NCI-H226 (cell line): ENCODE measurements around the gene DKKL1.

ENCODE experiments used
- DNase-seq: peaks from one replicate; pipeline ENCODE4 v3.0.0-alpha.2; 2015

Gene DKKL1

DNA sequence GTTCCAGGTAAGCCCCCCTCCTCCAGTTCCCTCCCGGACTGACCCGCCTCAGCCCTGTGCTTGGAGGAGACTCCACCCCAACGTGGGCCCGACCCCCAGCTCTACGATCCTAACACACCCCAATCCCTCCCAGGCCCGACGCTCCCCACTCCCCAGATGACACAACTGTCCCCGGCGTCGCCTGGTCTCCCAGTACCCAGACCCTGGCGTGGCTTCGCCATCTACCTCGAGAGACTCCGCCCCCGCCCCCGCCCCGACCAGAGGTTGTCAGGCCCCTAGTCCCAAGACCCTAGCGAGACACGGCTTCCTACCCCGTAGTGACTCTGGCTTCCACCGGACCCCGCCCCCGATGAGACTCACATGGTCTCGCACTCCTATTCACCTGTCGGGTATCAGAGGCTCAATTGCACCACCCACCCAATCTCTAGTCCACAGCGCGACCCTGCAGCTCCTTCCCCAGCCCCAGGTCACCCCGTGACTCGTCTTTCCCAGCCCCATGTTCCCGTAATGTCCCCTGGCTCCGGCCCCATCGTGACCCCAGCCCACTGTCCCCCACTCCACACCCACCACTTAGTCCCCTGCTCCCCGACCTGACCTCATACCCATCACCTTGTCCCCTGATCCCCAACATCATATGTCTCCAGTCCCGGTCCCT, 25.5 kb upstream of the DKKL1 start:
- DNase-seq, result no peak

DNA sequence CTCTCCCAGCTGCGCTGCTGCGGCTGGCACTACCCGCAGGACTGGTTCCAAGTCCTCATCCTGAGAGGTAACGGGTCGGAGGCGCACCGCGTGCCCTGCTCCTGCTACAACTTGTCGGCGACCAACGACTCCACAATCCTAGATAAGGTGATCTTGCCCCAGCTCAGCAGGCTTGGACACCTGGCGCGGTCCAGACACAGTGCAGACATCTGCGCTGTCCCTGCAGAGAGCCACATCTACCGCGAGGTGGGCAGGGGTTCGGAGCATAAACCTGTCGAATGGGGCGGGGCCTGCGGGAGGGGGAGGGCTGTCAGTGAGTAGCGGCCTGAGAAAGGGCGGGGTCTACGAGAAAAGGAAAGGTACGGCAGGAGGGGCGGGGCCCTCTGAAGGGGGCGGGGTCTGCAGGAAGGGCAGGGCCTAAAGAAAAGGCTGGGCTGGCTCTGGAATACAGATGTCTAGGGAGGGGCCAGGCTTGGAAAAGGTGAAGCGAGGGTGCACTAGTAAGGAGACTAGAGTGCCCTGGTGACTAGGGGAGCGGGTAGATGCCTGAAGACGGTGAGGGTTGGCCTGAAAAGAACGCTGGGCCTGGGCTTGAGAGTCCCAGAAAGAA, 24.9 kb upstream of the DKKL1 start:
- DNase-seq, result peak; percentile 60

DNA sequence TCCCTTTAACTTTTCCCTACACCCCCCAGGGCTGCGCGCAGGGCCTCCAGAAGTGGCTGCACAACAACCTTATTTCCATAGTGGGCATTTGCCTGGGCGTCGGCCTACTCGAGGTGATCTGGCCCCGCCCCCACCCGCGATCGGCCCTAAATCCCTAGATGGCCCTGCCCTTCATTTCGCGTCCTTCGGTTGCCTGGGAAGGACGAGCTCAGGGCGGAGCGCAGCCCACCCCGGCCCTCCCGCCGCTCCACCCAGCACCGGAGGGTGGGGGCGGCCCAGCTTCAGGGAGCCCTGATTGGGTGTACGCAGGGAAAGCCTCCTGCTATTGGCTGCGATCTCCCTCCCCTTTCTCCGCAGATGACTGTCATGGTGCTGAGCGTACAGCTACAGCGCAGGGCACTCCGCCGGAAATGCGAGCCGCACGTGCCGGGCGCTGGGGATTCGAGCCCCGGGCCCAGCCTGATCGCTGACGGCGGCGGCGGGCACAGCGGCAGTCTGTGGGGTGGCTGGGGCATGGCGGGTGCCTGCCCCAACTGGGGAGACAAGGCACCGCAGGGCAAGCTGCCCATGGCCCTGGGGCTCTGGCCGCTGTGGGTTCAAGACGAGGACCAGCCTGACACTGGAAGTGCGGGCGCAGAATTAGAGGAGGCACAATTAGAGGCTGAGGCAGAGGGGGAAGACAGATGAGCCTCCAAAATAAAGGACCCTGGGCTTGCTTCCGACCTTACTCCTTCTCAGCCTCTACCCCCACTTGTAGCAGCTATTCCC, 24.2 kb upstream of the DKKL1 start:
- peak; percentile 95 for DNase-seq

DNA sequence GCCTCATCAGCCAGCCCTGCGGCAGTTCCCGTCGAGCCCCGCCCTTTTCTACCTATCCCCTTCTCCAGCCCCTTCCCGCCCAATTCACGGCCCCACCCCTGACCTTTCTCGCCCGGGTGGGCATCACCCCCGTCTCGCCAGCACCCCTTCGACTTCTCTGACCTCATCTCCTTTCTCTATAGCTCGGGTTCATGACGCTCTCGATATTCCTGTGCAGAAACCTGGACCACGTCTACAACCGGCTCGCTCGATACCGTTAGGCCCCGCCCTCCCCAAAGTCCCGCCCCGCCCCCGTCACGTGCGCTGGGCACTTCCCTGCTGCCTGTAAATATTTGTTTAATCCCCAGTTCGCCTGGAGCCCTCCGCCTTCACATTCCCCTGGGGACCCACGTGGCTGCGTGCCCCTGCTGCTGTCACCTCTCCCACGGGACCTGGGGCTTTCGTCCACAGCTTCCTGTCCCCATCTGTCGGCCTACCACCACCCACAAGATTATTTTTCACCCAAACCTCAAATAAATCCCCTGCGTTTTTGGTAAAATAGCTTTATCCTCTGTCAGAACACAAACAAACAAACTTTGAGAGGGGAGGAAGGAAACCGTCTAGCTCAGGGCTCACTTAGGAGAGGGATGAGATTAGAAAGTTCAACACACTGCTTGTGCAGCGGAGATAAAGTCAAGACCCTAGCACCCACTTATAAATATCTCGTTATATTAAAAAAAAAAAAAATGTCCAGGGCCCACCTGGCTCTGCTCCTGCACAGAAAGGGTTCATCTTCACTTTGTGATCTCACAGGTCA, 23.4 kb upstream of the DKKL1 start:
- no peak for DNase-seq

DNA sequence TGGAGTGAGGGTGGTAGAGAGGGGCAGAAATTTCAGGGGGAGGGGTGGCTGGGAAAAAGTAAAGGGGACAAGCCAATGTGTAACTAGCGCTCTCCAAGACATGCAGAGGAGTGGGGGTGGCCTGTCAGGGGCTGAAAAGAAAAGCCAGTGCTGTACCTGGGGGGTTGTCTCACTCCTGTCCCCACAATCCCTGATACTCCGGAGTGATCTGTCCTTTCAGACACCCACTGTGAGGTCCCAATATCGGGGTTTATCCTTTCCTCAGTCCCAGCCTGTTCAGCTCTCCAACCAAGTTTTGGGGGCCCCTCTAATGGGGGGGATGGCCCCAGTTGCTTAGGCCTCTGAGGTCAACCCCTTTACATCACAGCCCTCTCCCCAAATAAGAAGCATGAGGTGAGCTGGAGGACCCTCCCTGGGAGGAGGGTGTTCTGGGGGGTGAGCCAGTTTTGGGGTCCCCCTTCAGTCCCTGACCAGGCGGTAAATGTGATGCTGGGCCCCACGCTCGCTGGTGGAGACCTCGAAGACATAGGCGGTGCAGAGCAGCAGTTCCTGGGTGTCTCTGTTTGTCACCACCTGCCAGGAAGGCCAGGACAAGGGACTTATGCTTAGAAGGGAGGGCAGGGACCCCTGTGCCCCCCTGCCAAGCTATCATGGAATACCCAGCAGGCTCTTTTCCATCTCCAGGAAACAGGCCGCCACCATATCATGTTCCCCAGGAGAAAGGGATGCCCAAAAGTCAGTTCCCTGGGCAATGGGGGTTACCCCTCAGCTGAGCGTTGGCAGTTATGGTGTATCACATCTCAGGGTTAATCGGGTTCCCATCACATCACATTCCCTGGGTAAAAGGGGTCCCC, 22.6 kb upstream of the DKKL1 start:
- DNase-seq, result no peak

DNA sequence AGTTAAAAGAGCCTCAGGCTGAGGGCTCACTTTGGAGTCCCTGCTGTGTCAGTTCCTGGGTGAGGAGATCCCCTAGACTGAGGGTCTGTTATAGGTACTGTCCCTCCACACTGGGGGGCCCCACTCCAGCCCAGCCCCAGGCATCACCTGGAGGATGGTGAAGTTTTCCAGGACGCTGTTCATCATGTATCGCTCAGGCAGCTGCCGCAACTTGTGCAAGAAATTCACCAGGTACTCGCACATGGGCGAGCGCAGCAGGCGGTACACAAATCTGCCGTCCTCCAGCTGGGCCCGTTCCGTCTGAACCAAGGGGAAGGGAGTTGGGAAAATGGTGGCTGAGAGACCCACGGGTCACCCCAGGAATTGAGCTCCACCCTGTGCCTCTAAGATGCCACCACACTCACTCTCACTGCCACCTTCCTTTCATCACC, 21.4 kb upstream of the DKKL1 start:
- DNase-seq, result no peak

DNA sequence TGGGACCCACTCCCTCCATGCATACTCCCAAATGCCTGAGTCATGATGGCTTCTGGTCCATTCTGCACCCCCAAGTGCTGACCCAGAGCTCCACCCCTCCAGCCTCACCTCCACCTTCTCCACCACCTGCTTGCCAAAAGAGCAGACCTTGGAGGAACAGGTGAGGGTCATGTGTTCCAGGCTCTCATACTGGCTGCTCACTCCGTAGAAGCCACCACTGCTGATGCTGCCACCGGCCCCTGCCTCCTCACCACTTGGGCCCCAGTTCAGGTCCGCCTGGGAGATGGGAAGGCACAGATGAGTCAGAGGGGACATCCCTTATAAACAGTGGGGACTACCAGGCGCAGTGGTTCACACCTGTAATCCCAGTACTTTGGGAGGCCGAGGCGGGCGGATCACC, 20.6 kb upstream of the DKKL1 start:
- DNase-seq, result no peak

DNA sequence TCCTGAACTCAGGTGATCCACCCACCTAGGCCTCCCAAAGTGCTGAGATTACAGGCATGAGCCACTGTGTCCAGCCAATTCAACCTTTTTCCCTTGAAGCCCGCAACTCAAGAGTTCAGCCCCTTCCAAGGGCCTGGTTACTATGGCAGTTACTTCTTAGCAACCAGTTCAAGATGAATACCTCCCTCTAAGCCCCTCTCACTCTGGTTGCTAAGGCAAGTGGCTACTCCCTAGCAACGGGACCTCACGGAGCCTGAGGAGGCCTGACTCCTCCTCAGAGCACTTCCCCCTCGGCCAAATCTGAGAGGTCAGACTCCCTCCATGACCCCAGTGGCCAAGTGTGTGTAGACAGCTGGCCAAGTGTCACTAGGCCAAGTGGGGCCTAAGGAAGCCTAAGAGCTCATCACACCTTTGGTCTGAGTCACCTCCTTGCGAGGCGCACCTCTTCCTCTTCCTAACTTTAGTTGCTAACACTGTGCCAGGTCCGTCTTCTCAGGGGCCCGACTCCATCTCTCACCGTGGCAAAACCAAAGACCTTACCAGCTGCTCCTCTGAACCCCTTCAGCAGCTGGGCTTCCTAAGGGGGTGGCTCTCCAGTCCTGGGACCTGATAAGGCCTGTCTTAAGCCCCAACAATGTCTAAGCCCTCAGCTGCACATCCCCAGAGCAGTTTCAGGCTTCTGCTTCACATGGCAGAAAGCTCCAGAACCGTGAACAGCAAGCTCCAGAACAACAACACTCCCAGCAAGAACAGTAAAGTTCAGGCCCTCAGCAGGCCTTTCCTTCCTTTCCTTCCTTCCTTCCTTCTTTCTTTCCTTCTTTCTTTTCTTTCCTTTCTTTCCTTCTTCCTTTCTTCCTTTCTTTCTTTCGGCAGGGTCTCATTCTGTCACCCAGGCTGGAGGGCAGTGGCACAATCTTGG, 18.9 kb upstream of the DKKL1 start:
- no peak for DNase-seq

DNA sequence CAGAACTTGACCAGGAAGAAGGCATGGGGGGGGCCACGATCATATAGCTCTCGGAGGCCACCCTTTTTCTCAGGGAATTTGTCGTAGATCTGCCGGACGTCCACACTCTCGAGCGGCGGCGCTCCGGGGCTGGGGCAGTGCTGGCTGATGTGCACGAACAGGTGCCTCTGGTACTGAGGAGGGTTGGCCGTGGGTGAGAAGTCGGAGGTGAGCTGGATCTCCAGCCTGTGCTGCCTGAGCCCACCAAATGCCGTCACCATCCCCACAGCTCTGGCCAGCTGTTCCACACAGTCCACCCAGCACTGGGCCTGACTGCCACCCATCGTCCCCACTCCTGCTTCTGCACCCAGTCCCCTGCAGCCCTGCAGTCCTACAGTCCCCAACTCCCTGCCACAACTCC, 16.5 kb upstream of the DKKL1 start:
- no peak for DNase-seq

DNA sequence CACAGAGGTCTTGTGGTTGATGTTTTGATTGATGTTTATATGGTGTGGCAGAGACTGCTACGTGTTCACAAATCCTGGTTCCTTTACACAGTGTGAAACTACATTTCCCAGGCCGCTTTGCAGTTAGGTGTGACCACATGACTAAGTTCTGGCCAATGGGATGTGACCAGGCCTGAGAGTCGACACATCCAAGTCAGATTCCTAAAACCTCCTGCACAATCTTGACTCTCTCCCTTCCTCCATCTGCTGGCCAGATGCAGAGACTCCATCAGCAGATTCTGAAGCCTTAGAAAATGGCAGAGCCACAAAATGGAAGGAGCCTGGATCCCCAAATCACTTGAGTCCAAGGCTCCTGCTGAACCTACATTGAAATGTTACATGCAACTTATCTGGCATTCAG, 15.8 kb upstream of the DKKL1 start:
- DNase-seq, result peak; percentile 74

DNA sequence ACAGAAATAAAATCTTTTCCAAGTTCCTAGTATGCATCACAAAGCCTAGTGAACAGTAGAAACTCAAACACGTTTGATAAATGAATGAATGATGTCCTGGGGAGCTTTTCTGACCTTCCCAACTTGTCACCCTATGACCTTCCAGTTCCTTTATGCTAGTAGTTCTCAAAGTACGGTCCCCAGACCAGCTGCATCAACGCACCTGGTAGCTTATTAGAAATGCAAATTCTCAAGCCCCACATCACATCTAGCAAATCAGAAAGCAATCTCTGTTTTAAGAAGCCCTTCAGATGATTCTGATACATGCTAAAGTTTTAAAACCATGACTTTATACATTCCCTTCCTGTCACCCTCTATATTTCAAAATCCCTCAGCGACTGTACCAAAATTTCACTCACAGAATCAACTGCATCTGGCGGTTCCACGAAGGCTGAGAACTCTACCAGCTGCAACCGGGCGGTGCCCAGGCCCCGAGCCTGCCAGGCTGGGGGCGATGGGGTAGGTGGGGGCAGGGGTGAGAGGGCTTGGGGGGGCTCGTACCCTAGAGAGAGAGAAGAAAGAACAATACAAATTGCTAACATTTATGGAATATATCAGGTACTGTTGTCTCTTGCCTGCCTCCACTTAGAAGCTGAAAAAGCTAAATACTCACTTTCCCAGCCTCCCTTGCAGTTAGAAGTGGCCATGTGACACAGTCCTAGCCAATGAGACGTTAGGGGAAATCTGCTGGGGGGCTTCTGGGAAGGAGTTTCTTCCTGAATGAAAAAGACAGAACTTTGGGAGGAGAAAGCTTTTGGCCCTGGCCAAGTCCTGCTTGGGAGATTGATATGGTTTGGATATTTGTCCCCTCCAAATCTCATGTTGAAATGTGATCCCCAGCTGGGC, 15.1 kb upstream of the DKKL1 start:
- DNase-seq, result no peak

DNA sequence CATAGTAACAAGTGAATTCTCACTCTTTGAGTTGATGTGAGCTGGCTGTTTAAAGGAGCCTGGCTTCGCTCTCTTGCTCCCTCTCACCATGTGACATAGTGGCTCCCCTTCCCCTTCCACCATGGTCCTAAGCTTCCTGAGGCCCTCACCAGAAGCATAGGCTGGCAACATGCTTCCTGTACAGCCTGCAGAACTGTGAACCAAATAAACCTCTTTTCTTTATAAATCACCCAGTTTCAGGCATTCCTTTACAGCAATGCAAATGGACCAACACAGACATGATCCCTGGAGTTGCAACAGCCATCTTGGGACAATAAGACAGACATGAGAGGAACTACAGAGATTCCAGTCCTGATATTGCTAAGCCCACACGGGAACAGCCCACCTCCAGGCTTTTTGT, 14.1 kb upstream of the DKKL1 start:
- DNase-seq, result no peak

DNA sequence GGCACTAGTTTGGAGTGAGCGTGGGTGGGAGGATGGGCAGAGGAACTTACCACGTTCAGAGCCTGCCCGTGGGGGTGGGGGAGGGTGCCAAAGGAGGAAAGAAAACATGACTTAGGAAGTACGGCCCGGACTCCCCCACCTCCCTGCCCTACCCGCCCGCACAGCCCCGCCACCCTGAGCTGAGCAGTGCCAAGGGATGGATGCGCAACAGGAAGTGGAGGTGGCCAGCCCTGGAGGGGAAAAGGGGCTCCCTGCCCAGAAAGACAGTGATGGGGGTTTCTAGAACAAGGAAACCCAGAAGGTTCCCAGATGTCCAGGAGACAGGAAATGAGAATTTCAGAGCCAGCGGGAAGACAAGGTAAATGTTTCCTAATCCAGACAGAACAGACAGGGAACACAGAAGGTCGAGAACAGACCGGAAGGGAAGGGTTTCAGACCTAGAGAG, 7.7 kb upstream of the DKKL1 start:
- DNase-seq, result no peak

DNA sequence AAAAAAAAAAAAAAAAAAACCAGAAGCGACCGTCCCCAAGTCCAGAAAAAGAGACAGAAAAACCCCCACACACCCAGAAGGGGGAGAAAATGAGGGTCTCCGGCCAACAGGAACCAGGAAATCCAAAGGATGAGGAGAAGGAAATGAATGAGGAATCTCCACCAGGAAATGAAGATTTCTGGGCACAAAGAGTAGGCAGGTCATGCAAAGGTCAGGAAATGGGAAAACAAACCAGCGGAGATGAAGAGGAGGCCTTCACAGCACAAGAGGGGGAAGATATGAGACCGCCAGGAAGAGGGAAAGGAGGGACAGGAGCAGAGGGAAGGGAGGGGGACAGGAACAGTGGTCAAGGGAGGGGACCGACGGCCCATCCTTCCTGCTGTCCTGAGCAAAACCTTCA, 7.3 kb upstream of the DKKL1 start:
- DNase-seq, result no peak

DNA sequence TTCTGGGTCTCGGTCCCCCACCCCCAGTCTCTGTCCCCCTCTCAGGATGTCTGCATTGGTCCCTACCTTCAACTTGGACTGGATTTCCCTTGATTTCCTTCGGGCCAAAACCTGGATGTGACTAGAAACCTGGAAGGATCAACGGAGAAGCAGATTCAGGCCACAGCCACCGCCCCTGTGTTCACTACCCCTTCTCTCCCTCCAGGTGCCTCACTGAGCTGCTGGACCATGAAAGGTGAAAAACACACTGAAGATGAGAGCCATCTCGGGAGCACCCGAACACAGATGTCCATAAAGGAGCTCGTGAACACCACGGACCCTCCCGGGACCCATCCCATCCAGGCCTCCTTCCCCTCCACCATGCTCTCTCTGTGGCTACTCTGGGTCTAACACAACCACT, 6.5 kb upstream of the DKKL1 start:
- DNase-seq, result no peak

DNA sequence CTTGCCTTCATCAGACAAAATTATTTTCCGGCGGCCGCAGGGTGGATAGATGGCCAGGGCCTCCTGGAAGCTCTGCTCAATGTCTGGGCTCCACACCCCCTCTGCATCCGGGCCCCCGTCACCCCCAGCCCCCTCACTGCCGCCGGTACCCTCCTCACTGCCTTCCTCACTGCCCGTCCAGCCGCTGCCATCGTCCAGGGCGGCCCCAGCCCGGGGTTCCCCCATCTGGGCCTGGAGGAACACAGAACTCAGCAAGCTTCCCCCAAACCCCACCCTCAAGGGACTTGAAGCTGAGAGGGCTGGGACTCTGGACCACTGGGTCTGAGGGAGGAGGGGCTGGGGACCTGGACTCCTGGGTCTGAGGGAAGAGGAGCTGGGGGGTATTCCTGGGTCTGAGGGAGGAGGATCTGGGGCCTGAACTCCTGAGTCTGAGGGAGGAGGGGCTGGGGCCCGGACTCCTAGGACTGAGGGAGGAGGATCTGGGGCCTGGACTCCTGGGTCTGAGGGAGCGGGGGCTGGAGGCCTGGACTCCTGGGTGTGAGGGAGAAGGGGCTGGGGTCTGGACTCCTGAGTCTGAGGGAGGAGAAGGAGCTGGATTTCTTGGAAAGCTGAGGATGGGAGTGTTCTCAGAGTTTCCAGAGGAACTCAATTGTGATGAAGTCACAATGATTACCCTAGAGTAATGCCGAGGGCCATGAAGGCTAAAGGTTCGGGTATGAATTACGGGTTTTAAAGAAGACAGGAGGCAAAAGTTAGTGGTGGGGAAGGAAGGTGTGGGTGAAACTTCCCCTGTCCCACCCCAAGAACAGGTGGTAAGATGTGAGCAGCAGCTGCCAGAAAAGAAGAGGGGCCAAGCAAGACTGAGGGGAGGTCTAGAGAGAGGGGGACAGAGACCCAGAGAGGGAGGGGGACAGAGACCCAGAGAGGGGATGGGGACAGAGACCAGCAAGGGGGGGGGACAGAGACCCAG, 3.5 kb upstream of the DKKL1 start:
- DNase-seq, result no peak

DNA sequence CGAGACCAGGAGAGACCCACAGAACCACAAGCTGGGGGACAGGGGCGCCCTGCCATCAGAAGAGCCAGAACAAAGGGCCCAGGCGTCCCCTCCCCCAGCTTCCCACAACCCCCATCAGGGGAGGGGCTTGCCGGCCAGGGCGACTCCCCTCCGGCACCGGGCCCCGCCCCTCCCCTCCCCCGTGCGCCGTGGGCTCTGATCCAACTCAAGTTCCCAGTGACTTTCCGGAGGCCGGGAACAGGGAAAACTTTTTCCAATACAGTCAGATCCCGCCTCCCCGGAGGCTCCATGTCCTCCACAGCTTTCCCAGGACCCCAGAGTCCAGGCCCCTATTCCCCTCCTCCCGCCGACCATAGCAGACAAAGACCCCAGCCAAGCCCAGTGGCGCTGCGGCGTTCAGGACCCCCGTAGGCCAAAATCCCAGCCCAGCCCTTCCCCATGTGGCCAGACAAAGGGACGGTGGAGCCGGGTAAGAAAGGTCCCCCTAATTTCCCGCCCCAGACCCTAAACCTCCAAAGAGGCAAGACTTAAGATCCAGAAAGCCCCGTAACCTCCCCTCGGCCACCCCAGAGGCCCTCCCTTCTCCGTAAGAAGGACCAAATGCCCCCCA, 2.1 kb upstream of the DKKL1 start:
- peak; percentile 23 for DNase-seq
